Stomach smooth muscle (tissue), 2 donors: Measurements from ENCODE around the gene VSNL1.
A peak's percentile ranks its signal among the peaks of the same experiment; 100 is the strongest.

Source experiments
- H3K27ac ChIP-seq: one replicate; pipeline ENCODE4 v1.7.0; 2013; ENCODE audit warnings: mild to moderate bottlenecking, low read length, inconsistent platforms
- H3K27me3 ChIP-seq, 2 donors: one replicate each; pipeline ENCODE4 v1.7.0; 2013; ENCODE audit warnings: low read length in 2 of 2; ENCODE audit not compliant: insufficient read depth in 2 of 2, control insufficient read depth in 1 of 2
- H3K36me3 ChIP-seq, 2 donors: one replicate each; pipeline ENCODE4 v1.7.0; 2013; ENCODE audit warnings: low read length in 2 of 2; ENCODE audit not compliant: control insufficient read depth in 2 of 2, insufficient read depth in 2 of 2
- H3K4me1 ChIP-seq: one replicate; pipeline ENCODE4 v1.7.0; 2013; ENCODE audit warnings: low read length; ENCODE audit not compliant: control insufficient read depth, insufficient read depth
- H3K4me3 ChIP-seq, 2 donors: one replicate each; pipeline ENCODE4 v1.7.0; 2013; ENCODE audit warnings: low read length in 2 of 2
- H3K9ac ChIP-seq, 2 donors: one replicate each; pipeline ENCODE4 v1.7.0; 2013; ENCODE audit warnings: low read length in 2 of 2, mild to moderate bottlenecking in 1 of 2
- H3K9me3 ChIP-seq, 2 donors: one replicate each; pipeline ENCODE4 v1.7.0; 2013; ENCODE audit warnings: low read length in 2 of 2; ENCODE audit not compliant: control insufficient read depth in 2 of 2
- donor health status: healthy.
- donor health status: Pancreatic carcinoma.

VSNL1 gene

GRCh38 chr2:17627434-17627833, 86.9 kb downstream of the VSNL1 start:
- no peak overlapping the region for H3K27ac ChIP-seq
- no peak overlapping the region for H3K4me3 ChIP-seq

GRCh38 chr2:17628349-17629261, 88.1 kb downstream of the VSNL1 start:
- no peak overlapping the region for H3K9ac ChIP-seq
- H3K4me1 ChIP-seq: no peaks in the 10 kb centered on the region
- no peaks in the 10 kb centered on the region for H3K36me3 ChIP-seq
- no peaks in the 10 kb centered on the region for H3K27me3 ChIP-seq
- H3K27ac ChIP-seq: no peak overlapping the region
- H3K9me3 ChIP-seq: peaks cover 0 to 3% of the 10 kb centered on the region in 2 donors
- no peak overlapping the region for H3K4me3 ChIP-seq

More at GRCh38 chr2:17627434-17627833, 86.9 kb downstream of the VSNL1 start:
- Histone ChIP-seq H3K27me3 (no peaks in the 10 kb centered on the region), H3K4me1 (no peaks in the 10 kb centered on the region), H3K9me3 (peaks cover 0 to 3% of the 10 kb centered on the region in 2 donors), H3K9ac (no peak overlapping the region), H3K36me3 (no peaks in the 10 kb centered on the region)

- no peak overlapping the region for H3K27ac ChIP-seq
- H3K4me1 ChIP-seq: peaks cover 3% of the 10 kb centered on the region
- no peaks in the 10 kb centered on the region for H3K9me3 ChIP-seq
- H3K27me3 ChIP-seq: no peaks in the 10 kb centered on the region
- no peaks in the 10 kb centered on the region for H3K36me3 ChIP-seq
- H3K9ac ChIP-seq: no peak overlapping the region
- H3K4me3 ChIP-seq: no peak overlapping the region
Measured at GRCh38 chr2:17630089-17630488, 89.6 kb downstream of the VSNL1 start.

GRCh38 chr2:17634997-17635396, 94.5 kb downstream of the VSNL1 start:
- H3K9me3 ChIP-seq: no peaks in the 10 kb centered on the region
- H3K27ac ChIP-seq: no peak overlapping the region
- no peak overlapping the region for H3K4me3 ChIP-seq
- H3K9ac ChIP-seq: no peak overlapping the region
- no peaks in the 10 kb centered on the region for H3K27me3 ChIP-seq
- no peaks in the 10 kb centered on the region for H3K36me3 ChIP-seq
- peaks cover 3% of the 10 kb centered on the region for H3K4me1 ChIP-seq

- H3K9me3 ChIP-seq: no peaks in the 10 kb centered on the region
- no peak overlapping the region for H3K9ac ChIP-seq
- H3K27ac ChIP-seq: no peak overlapping the region
- no peaks in the 10 kb centered on the region for H3K27me3 ChIP-seq
- H3K36me3 ChIP-seq: no peaks in the 10 kb centered on the region
- H3K4me1 ChIP-seq: peaks cover 3% of the 10 kb centered on the region
- no peak overlapping the region for H3K4me3 ChIP-seq
Measured at GRCh38 chr2:17636257-17636656, 95.8 kb downstream of the VSNL1 start.

- Histone ChIP-seq H3K27me3 (no peaks in the 10 kb centered on the region), H3K9me3 (no peaks in the 10 kb centered on the region), H3K36me3 (no peaks in the 10 kb centered on the region), H3K4me1 (peaks cover 3% of the 10 kb centered on the region), H3K27ac (no peak overlapping the region), H3K9ac (no peak overlapping the region), H3K4me3 (no peak overlapping the region)
Measured at GRCh38 chr2:17637131-17637906, 96.8 kb downstream of the VSNL1 start.

GRCh38 chr2:17638196-17638743, 97.8 kb downstream of the VSNL1 start:
- Histone ChIP-seq H3K4me1 (peaks cover 9% of the 10 kb centered on the region), H3K9me3 (no peaks in the 10 kb centered on the region), H3K36me3 (no peaks in the 10 kb centered on the region), H3K9ac (no peak overlapping the region), H3K27ac (no peak overlapping the region), H3K27me3 (no peaks in the 10 kb centered on the region), H3K4me3 (no peak overlapping the region)

- H3K36me3 ChIP-seq: no peaks in the 10 kb centered on the region
- H3K9ac ChIP-seq: no peak overlapping the region
- H3K4me1 ChIP-seq: peaks cover 19% of the 10 kb centered on the region
- H3K9me3 ChIP-seq: no peaks in the 10 kb centered on the region
- H3K4me3 ChIP-seq: no peak overlapping the region
- no peaks in the 10 kb centered on the region for H3K27me3 ChIP-seq
- H3K27ac ChIP-seq: no peak overlapping the region
Measured at GRCh38 chr2:17640406-17640805, 99.9 kb downstream of the VSNL1 start.

- Histone ChIP-seq H3K27me3 (no peaks in the 10 kb centered on the region), H3K9ac (no peak overlapping the region), H3K36me3 (no peaks in the 10 kb centered on the region), H3K27ac (peak overlapping the region; percentile 37), H3K9me3 (no peaks in the 10 kb centered on the region), H3K4me1 (peaks cover 35% of the 10 kb centered on the region), H3K4me3 (no peak overlapping the region)
Measured at GRCh38 chr2:17643031-17643615, 102.6 kb downstream of the VSNL1 start.

GRCh38 chr2:17644997-17645720, 104.7 kb downstream of the VSNL1 start:
- no peaks in the 10 kb centered on the region for H3K9me3 ChIP-seq
- H3K27me3 ChIP-seq: no peaks in the 10 kb centered on the region
- H3K27ac ChIP-seq: no peak overlapping the region
- H3K36me3 ChIP-seq: no peaks in the 10 kb centered on the region
- no peak overlapping the region for H3K4me3 ChIP-seq
- no peak overlapping the region for H3K9ac ChIP-seq
- H3K4me1 ChIP-seq: peaks cover 36% of the 10 kb centered on the region
